Subcutaneous abdominal adipose tissue (tissue), 5 donors: ENCODE data around the gene HEXD.

ENCODE experiments used
- H3K27ac ChIP-seq: one replicate; pipeline ENCODE4 v1.7.0; 2013; ENCODE audit warnings: low read depth, mild to moderate bottlenecking, inconsistent platforms, low read length, moderate library complexity
- H3K27me3 ChIP-seq, 5 donors: one replicate each; pipeline ENCODE4 v1.7.0; 2013; ENCODE audit warnings: low read length in 5 of 5, inconsistent platforms in 1 of 5; ENCODE audit not compliant: control insufficient read depth in 5 of 5, insufficient read depth in 4 of 5
- H3K36me3 ChIP-seq, 5 donors: one replicate each; pipeline ENCODE4 v1.7.0; 2013; ENCODE audit warnings: low read length in 5 of 5; ENCODE audit not compliant: control insufficient read depth in 5 of 5, insufficient read depth in 5 of 5
- H3K4me1 ChIP-seq, 5 donors: one replicate each; pipeline ENCODE4 v1.7.0; 2013; ENCODE audit warnings: low read length in 5 of 5, mild to moderate bottlenecking in 3 of 5, moderate library complexity in 1 of 5; ENCODE audit not compliant: control insufficient read depth in 5 of 5, insufficient read depth in 5 of 5
- H3K4me3 ChIP-seq, 5 donors: one replicate each; pipeline ENCODE4 v1.7.0; 2013; ENCODE audit warnings: low read length in 5 of 5, low read depth in 1 of 5
- H3K9ac ChIP-seq, 5 donors: one replicate each; pipeline ENCODE4 v1.7.0; 2013; ENCODE audit warnings: low read length in 5 of 5, mild to moderate bottlenecking in 4 of 5, moderate library complexity in 3 of 5
- H3K9me3 ChIP-seq, 5 donors: one replicate each; pipeline ENCODE4 v1.7.0; 2013; ENCODE audit warnings: low read length in 5 of 5; ENCODE audit not compliant: control insufficient read depth in 5 of 5
- donor health status: healthy.
- donor health status: healthy.
- donor health status: healthy.
- donor health status: healthy.
- donor health status: healthy.

HEXD gene

GRCh38 chr17:82434216-82434565, 16.0 kb downstream of the HEXD start:
- Histone ChIP-seq H3K27ac (no peak overlapping the region), H3K27me3 (no peaks in the 10 kb centered on the region), H3K4me1 (no peaks in the 10 kb centered on the region), H3K4me3 (no peak overlapping the region), H3K9ac (no peak overlapping the region), H3K36me3 (peaks cover 0 to 40% (median 30%) of the 10 kb centered on the region in 5 donors), H3K9me3 (no peaks in the 10 kb centered on the region)

- H3K27me3 ChIP-seq = no peaks in the 10 kb centered on the region
- no peak overlapping the region for H3K4me3 ChIP-seq
- H3K9ac ChIP-seq = no peak overlapping the region
- H3K27ac ChIP-seq = no peak overlapping the region
- peaks cover 0 to 31% (median 26%) of the 10 kb centered on the region in 5 donors for H3K36me3 ChIP-seq
- H3K9me3 ChIP-seq = no peaks in the 10 kb centered on the region
- H3K4me1 ChIP-seq = peaks cover 0 to 7% (median 5%) of the 10 kb centered on the region in 5 donors
These were observed 17.0 kb downstream of the HEXD start for GRCh38 chr17:82435103-82435502.

GRCh38 chr17:82435601-82436583, 17.7 kb downstream of the HEXD start:
- H3K4me1 ChIP-seq = peaks cover 0 to 11% (median 5%) of the 10 kb centered on the region in 5 donors
- H3K4me3 ChIP-seq = no peak overlapping the region
- no peak overlapping the region for H3K27ac ChIP-seq
- no peaks in the 10 kb centered on the region for H3K27me3 ChIP-seq
- H3K9me3 ChIP-seq = no peaks in the 10 kb centered on the region
- H3K36me3 ChIP-seq = peaks cover 0 to 30% (median 26%) of the 10 kb centered on the region in 5 donors
- H3K9ac ChIP-seq = no peak overlapping the region

GRCh38 chr17:82436601-82437324, 18.6 kb downstream of the HEXD start:
- no peak overlapping the region for H3K9ac ChIP-seq
- H3K4me1 ChIP-seq = peaks cover 0 to 16% (median 5%) of the 10 kb centered on the region in 5 donors
- H3K27ac ChIP-seq = no peak overlapping the region
- H3K9me3 ChIP-seq = no peaks in the 10 kb centered on the region
- no peak overlapping the region for H3K4me3 ChIP-seq
- H3K36me3 ChIP-seq = peaks cover 0 to 31% (median 26%) of the 10 kb centered on the region in 5 donors
- H3K27me3 ChIP-seq = no peaks in the 10 kb centered on the region

- no peak overlapping the region for H3K27ac ChIP-seq
- H3K9me3 ChIP-seq = no peaks in the 10 kb centered on the region
- no peaks in the 10 kb centered on the region for H3K27me3 ChIP-seq
- H3K36me3 ChIP-seq = peaks cover 0 to 36% (median 29%) of the 10 kb centered on the region in 5 donors
- H3K4me3 ChIP-seq = no peak overlapping the region
- no peak overlapping the region for H3K9ac ChIP-seq
- H3K4me1 ChIP-seq = peaks cover 0 to 19% (median 5%) of the 10 kb centered on the region in 5 donors
These were observed 19.1 kb downstream of the HEXD start for GRCh38 chr17:82437325-82437668.

- no peak overlapping the region for H3K9ac ChIP-seq
- no peak overlapping the region for H3K4me3 ChIP-seq
- H3K36me3 ChIP-seq = peaks cover 0 to 45% (median 40%) of the 10 kb centered on the region in 5 donors
- H3K27me3 ChIP-seq = no peaks in the 10 kb centered on the region
- no peaks in the 10 kb centered on the region for H3K9me3 ChIP-seq
- H3K27ac ChIP-seq = no peak overlapping the region
- peaks cover 0 to 32% (median 13%) of the 10 kb centered on the region in 5 donors for H3K4me1 ChIP-seq
These were observed 20.4 kb downstream of the HEXD start for GRCh38 chr17:82438401-82439193.

GRCh38 chr17:82439194-82439828, 21.2 kb downstream of the HEXD start:
- no peak overlapping the region for H3K9ac ChIP-seq
- no peaks in the 10 kb centered on the region for H3K27me3 ChIP-seq
- peaks cover 0 to 52% (median 42%) of the 10 kb centered on the region in 5 donors for H3K36me3 ChIP-seq
- H3K4me3 ChIP-seq = no peak overlapping the region
- no peaks in the 10 kb centered on the region for H3K9me3 ChIP-seq
- H3K27ac ChIP-seq = no peak overlapping the region
- peaks cover 0 to 39% (median 18%) of the 10 kb centered on the region in 5 donors for H3K4me1 ChIP-seq

GRCh38 chr17:82439829-82440365, 21.8 kb downstream of the HEXD start:
- H3K27ac ChIP-seq = no peak overlapping the region
- H3K27me3 ChIP-seq = no peaks in the 10 kb centered on the region
- H3K36me3 ChIP-seq = peaks cover 0 to 58% (median 47%) of the 10 kb centered on the region in 5 donors
- no peak overlapping the region for H3K9ac ChIP-seq
- H3K4me3 ChIP-seq = no peak overlapping the region
- H3K9me3 ChIP-seq = no peaks in the 10 kb centered on the region
- H3K4me1 ChIP-seq = peaks cover 0 to 45% (median 18%) of the 10 kb centered on the region in 5 donors

GRCh38 chr17:82440469-82440981, 22.4 kb downstream of the HEXD start:
- no peak overlapping the region for H3K9ac ChIP-seq
- no peaks in the 10 kb centered on the region for H3K9me3 ChIP-seq
- H3K4me3 ChIP-seq = peak overlapping the region in 1 of 5 donors; percentile 17
- H3K4me1 ChIP-seq = peaks cover 0 to 51% (median 24%) of the 10 kb centered on the region in 5 donors
- no peaks in the 10 kb centered on the region for H3K27me3 ChIP-seq
- H3K27ac ChIP-seq = peak overlapping the region; percentile 23
- H3K36me3 ChIP-seq = peaks cover 0 to 60% (median 43%) of the 10 kb centered on the region in 5 donors
